Activated CD4-positive, alpha-beta T cell treated with anti-CD3 and anti-CD28 coated beads, Interleukin-10, Interleukin-2, amounts not matched to agents 100 ng/mL and 50 ng/mL, durations not matched to agents 16 hours and 8 hours (primary cell): ENCODE data around the gene ANTXR2.
"Not testable (repeated sequence)": the region's sequence is repeated elsewhere in the genome, so short reads cannot be mapped to it uniquely, and the experiment has no call there.

ENCODE experiments used
- DNase-seq: peaks from one replicate; pipeline ENCODE4 v3.0.0-alpha.2; 2020

The ANTXR2 gene

DNA sequence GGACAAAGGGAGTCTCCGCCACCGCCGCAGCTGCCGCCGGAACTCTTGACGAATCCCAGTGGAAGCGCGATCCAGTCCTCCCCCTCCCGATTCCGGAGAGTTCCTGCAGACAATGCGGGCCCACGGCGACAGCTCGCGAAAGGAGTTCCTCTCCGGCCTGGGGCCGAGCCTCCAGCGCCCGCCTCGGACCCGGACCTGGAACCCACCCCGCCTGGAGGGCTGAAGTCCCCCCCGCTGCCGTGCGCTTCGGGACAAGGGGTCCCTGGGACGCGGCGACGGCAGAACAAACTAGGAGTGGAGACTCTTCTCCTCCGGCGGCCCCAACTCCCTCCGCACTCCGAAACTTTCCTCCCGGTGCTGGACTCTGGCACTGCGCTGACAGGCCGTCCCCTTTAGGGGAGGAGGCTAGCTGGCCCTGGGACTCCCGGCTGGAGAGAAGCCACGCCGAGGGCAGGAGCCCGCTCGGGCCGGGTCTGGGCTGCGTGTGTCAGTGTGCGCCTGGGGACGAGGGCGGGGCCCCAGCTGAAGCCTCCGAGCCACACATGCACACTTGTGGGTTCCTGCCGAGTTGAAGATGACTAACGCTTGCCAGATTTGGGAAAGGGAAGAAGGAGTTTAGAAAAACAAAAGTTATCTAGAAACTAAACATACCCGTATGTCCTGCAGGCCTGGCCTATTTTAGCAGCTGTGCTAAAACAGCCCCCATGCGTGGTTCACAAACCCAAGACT is at the start of gene ANTXR2:
TSS of gene ANTXR2 (minus strand) at position 486 of the 729 bp plus-strand sequence. CDS start 669 bp downstream, outside the sequence.
- DNase-seq = peak; percentile 93

DNA sequence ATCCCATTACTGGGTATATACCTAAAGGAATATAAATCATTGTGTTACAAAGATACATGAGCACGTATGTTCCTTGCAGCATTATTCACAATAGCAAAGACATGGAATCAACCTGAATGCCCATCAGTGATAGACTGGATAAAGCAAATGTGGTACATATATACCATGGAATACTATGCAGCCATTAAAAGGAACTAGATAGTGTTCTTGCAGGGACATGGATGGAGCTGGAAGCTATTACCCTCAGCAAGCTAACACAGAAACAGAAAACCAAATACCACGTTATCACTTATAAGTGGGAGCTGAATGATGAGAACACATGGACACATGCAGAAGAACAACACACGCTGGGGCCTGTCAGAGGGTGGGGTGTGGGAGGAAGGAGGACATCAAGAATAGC is 48.8 kb upstream of the ANTXR2 start:
- not testable (repeated sequence) for DNase-seq

DNA sequence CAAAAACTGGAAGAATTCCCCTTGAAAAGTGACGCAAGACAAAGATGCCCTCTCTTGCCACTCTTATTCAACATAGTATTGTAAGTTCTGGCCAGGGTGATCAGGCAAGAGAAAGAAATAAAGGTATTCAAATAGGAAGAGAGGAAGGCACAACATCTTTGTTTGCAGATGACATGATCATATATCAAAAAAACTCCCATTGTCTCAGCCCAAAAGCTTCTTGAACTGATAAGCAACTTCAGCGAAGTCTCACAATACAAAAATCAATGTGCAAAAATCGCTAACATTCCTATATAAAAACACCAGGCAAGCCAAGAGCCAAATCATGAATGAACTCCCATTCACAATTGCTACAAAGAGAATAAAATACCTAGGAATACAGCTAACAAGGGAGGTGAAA is 46.6 kb upstream of the ANTXR2 start:
- not testable (repeated sequence) for DNase-seq

DNA sequence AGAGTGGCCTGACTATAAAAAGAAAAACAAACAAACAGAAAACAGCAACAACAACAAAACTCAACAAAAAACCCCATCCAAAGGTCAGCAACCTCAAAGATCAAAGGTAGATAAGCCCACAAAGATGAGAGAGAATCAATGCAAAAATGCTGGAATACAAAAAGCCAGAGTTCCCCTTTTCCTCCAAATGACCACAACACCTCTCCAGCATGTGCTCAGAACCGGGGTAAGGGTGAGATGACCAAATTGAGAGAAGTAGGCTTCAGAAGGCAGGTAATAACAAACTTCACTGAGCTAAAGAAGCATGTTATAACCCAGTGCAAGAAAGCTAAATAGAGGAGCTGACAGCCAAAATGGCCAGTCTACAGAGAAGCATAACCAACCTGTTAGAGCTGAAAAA is 43.5 kb upstream of the ANTXR2 start:
- no peak for DNase-seq

DNA sequence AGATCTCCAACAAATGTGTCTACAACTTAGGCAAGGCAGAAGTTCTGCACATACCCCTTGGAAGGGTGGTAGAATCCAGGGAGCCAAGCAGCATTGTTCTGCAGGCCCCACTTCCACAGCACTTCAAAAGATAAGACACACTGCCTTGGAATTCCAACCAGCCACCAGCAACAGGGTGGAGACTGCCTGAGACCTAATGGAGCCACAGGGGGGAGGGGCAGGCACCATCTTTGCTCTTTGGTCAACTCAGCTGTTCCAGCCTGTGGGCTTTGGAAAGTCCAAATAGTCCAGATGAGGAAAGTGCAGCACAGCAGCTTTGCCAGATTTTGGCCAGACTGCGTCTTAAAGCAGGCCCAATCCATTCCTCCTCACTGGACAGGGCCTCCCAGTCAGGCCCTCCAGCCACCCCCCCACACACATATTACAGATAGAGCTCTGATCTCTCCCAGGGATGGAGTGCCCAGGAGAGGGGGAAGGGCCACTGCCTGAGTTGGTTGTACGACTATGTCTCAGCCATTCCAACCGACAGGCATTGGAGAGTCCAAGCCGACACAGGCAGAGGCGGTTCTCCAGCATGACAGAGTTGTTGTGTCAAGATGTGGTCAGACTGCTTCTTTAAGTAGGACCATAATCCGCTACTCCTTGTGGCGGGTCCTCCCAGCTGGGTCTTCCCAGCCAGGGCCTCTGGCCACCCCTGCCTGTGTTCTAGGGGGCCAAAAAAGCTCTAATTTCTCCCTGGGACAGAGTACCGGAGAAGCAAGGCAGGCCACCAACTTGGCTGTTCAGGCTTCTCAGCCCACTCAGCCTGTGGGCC is 42.5 kb upstream of the ANTXR2 start:
- no peak for DNase-seq

DNA sequence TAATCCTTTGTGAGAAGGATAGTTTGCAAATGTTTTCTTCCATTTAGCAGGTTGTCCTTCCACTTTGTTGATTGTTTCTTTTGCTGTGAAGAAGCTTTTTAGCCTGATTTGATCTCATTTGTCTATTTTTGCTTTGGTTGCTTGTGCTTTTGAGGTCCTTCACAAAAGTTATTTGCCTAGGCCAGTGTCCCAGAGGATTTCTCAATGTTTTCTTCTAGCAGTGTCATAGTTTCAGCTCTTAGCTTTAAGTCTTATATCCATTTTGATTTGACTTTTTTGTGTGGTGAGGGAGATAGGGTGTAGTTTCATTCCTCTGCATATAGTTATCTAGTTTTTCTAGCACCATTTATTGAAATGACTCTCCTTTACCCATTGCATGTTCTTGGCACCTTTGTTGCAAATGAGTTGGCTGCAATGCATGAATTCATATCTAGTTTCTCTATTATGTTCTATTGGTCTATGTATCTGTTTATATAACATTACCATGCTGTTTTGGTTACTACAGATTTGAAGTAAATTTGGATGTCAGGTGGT is 41.8 kb upstream of the ANTXR2 start:
- DNase-seq = no peak

DNA sequence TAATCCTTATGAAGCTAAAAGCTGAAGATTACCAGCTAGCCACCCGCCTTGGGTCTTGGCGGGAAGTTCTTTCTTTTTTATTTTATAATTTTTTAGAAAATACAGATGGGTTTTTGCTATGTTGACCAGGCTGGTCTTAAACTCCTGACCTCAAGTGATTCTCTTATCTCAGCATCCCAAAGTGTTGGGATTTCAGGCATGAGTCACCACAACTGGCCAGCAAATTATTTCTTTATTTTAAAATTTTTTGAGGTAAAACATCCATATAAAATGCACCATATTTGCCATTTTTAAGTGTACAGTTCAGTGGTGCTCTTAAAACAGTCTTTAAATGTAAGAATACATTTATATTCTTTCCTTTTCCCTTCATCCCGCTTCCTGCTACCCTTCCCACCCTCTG is 40.6 kb upstream of the ANTXR2 start:
- DNase-seq = no peak

DNA sequence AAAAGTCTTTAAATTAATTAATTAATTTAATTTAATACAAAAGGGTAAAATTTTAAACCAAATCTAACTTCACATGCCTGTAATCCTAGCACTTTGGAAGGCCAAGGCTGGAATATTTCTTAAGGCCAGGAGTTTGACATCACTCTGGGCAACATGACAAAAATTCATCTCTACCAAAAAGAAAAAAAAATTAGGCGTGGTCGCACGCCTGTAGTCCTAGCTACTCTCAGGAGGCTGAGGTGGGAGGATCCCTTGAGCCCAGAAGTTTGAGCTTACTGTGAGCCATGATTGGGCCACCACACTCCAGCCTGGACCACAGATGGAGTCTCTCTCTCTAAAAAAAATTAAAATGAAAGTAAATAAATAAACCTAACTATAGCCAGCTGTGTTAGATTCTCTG is 39.2 kb upstream of the ANTXR2 start:
- DNase-seq = no peak

DNA sequence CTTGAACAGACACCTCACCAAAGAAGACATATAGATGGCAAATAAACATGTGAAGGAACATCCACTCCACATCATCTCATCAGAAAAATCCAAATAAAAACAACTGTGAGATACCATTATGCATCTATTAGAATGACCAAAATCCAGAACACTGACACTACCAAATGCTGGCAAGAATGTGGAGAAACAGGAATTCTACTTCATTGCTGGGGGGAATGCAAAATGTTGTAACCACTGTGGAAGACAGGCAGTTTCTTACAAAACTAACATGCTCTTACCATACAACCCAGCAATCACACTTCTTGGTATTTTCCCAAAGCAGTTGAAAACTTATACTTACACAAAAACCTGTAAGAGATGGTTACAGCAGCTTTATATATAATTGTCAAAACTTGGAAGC is 38.2 kb upstream of the ANTXR2 start:
- no peak for DNase-seq

DNA sequence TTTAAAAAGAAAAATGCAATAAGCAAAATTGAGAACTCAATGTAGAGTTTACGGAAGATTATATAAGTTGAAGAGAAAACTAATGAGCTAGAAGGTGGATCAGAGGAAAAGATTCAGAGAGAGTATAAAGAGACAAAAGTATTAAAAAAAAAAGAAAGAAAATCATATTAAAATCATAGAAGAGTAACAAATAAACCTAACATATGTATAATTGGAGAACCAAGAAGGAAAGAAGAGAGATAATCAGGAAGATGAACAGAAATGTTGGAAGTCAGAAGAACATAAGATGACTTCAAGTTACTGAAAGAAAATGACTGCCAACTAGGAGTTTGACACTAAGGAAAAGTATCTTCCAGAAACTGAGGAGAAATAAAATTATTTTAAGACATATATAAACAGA is 34.3 kb upstream of the ANTXR2 start:
- DNase-seq = no peak

DNA sequence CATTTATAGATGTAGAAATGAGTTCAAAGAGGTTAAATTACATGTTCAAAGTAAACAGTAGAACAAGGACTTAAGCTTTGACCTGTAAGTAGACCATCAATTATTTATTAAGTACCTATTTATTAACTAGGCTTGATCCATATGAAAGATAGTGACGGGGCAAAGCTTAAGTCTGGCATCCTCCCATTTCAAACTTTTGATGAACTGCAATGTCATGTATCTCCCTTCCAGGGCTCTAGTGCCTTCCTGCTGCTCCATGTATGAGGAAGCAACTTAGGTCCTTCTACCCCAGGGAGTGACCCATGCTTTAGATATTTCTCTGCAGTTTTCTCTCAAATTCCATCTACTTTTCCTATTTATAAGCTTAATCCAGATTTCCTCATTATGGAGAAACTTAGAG is 31.9 kb upstream of the ANTXR2 start:
- no peak for DNase-seq

DNA sequence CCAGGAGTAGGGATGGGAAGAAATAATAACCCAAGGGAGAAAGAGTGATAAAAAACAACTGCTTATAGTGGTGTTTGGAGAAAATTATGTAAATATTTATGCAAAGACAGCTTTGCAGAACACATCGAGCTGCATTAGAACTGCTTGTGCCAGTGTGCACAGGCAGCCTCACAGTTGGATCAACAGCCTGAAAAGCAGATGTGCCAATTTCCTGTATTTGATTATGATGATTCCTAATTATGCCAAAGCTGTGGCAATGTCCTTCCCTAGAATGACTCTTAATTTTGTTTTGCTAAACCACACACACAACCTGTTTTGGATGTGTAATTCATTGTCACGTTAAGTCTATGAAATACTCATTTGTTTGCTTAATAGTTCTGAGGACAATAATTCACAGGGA is 30.6 kb upstream of the ANTXR2 start:
- no peak for DNase-seq

DNA sequence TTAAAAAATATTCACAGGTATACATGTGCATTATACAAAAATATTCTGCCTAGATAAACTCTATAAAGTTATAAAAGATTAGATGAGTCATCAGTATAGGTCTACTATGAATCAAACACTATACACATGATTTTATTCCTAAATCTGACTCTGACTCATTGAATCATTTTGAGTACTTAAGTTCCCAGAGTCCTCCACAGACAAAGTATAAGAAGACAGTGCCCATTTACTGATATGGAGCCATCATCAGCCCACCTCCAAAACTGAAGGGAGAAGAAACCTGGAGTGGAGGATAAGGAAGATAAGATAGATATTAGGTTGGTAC is 28.7 kb upstream of the ANTXR2 start:
- peak; percentile 24 for DNase-seq

DNA sequence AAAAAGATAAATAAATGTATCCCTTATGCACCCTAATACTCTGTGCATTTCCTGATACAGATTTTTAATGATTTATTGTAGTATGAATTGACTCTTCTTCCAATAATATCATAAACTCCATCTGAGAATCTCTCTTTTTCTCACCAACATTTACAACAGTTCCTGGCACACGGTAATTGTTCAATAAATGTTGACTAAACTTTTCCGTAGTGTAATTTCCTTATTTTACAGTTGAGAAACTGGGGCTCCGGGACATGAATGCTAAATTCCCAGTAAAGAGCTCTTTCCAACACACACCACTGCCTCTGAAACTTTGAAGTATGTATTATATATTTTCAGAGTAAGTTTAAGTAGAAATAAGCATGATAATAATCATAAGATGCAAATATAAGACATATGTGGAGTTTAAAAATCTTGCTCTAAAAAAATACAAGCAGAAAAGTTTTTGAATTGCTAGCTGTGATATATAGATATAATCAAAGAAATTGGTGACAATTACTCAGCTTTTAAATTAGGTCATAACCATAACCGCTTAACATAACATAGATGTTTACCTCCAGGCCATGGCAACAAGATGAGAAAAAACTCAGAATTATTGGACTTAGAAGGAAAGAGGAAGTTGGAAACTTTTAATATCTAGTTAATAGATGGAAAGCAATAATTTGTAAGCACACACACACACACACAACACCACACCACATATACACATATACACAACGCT is 28.2 kb upstream of the ANTXR2 start:
- DNase-seq = no peak

DNA sequence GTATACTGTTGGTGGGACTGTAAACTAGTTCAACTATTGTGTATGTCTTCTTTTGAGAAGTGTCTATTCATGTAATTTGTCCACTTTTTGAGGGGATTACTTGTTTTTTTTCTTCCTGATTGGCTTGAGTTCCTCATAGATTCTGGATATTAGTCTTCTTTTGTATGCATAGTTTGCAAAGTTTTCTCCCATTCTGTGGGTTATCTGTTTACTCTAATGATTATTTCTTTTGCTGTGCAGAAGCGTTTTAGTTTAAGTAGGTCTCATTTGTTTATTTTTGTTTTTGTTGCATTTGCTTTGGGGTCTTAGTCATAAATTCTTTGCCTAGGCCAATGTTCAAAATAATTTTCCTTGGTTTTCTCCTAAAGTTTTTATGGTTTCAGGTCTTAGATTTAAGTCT is 26.6 kb upstream of the ANTXR2 start:
- no peak for DNase-seq

DNA sequence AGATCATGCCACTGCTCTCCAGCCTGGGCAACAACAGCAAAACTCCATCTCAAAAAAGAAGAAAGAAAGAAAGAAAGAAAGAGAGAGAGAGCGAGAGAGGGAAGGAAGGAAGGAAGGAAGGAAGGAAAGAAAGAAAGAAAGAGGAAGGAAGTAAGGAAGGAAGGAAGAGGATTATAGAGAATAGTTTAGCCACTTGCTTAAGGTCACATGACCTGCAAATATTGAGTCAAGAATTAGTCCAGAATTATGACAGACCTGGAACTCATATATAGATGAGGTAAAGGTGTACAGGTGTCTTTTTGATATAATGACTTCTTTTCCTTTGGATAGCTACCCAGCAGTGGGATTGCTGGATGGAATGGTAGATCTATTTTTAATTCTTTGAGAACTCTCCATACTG is 25.6 kb upstream of the ANTXR2 start:
- no peak for DNase-seq

DNA sequence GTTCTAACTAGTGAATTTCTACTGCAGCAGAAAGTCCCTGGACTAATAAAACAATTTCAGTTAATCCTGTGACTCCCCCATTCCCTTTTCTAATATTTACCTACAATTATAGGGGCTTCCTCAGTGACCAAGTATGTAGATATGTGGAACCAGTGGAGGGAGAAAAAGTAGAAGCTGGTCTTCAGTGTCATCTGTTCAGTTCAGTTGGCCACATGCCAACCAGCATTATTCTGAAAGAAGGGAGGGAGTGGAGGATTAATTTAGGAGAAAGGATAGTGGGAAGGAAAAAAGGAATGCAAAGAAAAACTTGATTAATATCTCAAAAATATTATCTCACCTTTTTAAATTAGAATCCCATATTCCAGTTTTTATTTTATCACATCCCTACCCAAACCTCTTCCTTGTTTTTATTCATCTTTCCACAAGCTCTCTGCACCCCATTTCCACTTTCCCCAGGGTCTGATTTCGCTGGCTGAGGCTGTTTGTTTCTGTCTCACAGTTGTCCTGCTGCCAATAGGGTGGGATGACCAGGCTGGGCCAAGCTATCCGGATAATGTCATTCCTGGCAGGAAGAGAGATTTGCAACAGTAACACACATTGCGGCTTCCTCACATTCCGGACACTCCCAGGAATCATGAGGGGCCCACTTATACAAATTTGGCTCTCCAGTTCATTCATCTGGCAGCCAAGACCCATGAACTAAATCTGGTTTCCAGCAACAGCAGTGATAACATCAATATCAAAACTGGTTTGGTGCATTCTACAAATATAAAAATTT is 24.6 kb upstream of the ANTXR2 start:
- DNase-seq = no peak

DNA sequence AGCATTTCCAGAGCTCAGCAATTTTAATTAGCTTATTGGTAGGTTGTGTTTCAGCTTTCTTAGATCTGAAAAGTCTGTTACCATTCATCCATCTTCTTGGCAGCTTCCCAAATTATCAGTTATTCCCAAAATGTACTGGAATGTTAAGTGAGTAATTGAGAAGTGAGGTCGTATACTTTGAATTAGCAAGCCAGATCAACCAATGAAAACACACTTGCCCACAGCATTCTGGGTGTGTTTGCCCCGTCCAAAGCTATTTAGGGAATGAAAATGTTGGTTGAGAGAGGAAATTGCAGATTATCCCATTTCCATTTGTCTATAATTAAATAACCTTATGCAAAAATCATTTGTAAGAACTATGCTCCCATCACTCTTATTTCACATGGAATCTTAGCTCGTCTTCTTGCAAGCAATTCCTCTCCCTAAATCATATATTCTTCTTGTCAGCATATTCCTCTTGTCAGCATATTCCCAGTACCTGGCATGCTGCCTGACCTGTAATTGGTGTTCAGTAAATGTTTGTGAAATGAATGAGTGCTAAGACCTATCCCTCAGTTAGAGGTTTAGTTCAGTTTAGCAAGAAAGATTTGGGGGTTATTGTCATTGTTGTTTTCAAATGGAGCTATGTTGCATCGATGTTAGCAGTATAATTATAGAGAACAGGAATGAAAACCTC is 23.3 kb upstream of the ANTXR2 start:
- DNase-seq = no peak

DNA sequence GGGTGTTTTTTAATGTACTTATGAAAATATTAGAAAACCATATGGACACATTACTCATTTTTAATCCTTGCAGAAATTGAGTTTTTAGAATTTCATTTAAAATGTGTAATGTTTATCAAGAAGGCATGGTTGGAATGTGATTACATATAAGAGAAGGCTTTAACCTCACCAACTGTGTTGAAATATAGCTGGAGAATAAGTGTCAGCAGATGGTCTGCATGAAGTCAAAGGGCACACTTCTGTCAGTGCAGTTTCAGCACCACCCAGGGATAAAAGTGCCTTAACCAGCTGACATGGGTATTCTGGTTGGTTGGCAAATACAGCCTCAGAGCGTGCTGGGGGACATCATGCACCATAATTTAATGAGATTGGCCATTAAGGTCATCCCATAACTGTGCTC is 21.2 kb upstream of the ANTXR2 start:
- no peak for DNase-seq

DNA sequence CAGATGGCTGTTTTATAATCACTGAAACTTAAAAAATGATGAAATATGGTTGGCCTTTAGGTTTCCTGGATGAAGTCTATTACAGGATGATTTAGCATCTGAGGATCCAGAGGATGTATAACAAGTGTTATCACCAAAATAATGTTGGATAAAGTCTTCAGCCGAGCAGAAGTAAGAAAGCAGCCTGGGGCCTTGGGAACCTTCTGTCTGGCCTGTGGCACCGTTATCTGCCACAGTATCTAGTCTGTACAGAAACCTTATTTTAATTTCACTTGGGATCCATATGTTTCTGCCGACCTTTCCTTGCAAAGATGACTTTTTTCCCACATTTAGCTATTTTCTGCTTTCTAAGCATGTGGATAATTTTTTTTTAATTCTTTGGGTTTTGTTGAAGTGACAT is 20.5 kb upstream of the ANTXR2 start:
- no peak for DNase-seq

DNA sequence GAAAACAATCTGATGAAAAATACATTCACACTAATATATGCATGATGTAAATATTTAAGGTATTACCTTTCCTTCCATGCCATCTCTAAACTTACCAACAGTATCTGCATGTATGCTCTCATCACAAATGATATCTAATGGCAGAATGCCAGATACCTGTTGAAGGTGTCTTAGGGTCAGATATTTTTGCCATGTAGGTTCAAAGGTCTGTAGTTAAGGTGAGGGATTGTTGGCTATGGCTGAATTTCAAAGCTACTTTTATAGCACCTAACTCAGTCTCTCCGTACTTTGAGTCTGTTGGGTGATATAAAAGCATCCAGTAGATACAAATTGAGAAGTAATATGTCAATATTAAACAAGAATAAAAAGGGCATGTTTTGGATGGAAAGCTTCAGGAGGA is 19.8 kb upstream of the ANTXR2 start:
- no peak for DNase-seq

DNA sequence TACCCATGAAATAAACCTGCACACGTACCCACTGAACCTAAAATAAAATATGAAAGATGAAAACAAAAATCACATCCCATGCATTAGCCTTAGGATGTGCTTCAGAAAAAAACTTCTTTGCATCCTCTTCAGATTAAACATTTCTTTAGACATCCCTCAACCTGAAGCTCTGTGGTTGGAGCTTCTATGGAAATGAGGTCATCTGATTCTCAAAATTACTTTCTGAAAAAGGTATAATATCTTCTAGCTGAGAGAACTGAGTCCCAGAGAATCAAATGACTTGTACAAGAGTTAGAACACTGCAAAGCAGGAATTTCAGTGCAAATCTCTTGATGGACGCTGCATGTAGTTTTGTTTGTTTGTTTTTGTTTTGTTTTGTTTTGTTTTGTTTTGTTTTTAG is 19.1 kb upstream of the ANTXR2 start:
- DNase-seq = peak; percentile 64
